HG03135 (cell line): ENCODE data around the gene DRC7.
"Not testable (repeated sequence)": the region's sequence is repeated elsewhere in the genome, so short reads cannot be mapped to it uniquely, and the experiment has no call there.

Experiments
- ATAC-seq: cut with Tn5 transposase; IDR thresholded peaks from one replicate; pipeline ENCODE4 v1.9.1; 2021; ENCODE audit warnings: mild to moderate bottlenecking, moderate library complexity; ENCODE audit not compliant: unreplicated experiment

DRC7 gene

DNA sequence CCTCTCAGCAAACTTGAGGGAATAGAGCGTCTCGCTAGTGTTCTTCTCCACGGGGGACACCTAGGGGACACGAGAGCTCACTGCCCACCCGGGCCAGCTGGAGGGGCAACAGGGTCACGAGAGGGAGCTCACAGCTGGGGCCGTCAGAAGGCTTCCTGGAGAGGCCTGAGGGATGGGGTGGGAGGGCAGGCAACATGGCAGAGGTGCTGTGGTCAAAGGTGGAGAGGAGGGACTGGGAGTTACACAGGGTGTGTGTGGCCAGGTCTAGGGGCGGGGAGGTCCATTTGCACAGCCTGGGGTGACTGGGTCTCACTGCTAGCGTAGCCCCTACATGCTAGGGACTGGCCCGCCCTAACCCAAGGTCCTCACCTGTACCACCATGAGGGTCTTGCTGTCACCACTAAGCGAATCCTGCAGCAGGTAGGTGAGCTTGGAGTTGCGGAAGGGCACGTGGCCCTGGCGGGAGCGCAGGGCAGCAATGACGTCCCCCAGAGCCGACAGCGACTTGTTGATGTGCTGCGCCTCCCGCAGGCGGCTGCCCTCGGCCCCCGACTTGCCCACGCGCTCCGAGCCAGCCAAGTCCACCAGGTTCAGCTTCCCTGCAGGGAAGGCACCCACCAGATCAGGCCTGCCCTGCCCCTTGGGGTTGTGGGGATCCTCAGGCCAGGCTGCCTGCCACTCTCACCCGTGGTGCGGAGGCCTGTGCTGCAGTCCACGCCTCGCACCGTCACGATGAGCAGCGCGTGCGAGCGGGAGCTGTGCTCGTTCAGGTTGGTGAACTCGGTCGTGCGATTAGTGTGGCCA, 66.0 kb downstream of the DRC7 start:
- no peak for ATAC-seq

DNA sequence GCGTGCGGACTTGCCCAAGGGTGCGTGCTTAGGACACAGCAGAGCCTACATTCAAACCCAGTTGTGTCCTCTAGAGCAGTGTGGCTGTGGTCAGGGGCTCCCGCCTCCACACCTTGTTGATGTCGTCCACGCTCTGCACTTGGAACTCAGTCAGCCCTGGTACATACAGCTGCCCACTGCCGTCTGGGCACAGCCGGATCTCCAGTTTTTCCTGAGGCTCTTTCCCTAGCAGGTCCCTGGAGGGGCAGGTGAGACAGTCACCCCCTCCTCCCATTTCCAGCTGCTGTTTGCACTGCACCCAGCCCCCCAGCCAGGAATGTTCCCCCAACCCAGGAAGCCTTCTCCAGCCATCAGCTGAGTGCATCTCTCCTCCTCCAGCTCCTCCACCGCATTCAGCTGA, 66.7 kb downstream of the DRC7 start:
- no peak for ATAC-seq

DNA sequence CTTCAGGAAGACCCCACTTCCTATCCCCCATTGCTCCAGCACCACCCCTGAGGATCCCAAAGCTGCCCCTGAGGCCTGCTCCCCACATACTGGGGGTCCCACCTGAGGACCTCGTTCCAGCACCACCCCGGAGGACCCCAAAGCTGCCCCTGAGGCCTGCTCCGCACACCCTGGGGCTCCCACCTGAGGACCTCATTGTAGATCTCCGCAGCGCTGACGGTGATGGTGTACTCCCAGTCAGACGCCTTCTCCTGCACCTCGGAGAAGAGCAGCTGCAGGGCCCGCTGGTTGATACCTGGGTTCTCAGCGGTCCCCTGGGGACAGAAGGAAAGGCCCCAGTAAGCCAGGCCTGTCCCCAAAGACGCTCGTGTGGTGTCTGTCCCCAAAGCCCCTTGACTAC, 67.4 kb downstream of the DRC7 start:
- no peak for ATAC-seq

DNA sequence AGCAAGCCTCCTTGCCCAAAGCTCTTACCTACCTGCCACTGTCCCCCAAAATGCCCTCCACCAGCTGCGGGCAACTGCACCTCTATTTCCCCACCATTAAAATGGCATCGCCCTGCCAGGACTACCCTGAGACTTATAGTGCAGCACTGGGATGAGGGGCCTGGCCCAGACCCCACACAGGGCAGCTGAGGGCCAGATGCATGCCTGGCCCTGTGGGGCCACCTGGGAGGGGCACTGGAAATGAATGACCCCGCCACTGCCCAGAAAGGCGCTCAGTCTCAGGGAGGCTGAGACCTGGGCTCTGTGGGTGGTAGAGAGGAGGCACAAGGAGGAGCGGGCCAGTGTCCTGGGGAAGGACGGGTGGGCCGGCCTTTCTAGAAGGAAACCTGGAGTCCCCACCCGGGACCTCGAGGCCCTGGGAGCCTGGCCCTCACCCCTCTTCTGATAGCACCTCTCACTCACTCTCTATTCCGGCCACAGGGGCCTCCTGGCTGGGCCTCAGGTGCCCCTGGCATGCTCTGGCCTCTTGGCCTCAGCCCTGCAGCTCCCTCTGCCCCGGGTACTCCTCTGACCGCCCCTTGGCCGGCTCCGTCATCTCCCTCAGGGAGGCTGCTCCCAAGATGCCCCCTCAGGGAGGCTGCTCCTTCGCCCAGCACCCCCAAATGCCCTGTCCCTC, 67.9 kb downstream of the DRC7 start:
- ATAC-seq = no peak

DNA sequence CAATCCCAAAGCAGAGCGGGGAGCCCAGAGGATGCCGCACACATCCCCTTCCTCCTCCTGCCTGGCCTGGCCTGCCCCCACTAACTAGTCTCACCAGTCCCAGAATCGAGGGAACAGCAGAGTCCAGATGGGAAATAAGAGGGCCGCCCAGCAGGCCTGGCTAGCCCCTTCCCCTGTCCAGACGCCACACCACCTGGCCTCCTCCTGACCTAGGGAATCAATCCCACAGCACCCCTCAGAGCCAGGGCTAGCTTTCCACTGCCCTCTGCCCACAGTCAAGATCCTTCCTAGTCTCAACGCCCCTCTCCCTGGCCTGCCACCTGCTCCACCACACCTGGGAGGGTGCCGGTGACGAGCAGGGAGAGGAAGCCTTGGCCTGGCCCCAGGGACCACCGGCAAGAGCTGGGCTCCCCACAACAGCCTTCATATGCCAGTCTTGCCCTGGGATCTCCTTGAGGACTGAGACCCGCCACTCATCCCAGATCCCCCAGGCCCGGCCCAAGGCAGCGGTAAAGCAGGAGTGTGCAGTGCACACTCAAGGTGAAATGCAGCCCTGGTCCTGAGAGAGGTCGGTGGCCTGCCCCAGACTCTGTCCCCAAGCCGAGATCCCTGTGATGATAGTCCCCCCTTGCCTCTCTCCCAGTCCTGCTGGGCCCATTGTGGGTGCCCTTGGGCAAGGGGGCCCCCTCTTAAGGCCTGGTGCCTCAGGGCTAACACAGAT, 68.8 kb downstream of the DRC7 start:
- ATAC-seq = no peak

DNA sequence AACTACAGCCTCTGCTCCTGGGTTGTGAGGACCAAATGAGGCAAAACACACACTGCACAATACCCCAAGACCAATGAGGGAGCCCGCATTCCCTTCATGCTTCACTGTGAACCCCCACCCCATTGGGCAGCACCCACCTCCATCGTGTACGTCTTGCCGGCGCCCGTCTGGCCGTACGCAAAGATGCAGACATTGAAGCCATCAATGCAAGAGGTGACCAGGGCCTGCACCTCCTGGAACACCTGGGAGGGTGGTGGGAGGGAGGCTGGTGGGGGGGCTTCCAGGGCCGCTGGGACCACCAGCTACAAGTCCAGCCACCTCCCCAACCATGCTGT, 69.4 kb downstream of the DRC7 start:
- no peak for ATAC-seq

DNA sequence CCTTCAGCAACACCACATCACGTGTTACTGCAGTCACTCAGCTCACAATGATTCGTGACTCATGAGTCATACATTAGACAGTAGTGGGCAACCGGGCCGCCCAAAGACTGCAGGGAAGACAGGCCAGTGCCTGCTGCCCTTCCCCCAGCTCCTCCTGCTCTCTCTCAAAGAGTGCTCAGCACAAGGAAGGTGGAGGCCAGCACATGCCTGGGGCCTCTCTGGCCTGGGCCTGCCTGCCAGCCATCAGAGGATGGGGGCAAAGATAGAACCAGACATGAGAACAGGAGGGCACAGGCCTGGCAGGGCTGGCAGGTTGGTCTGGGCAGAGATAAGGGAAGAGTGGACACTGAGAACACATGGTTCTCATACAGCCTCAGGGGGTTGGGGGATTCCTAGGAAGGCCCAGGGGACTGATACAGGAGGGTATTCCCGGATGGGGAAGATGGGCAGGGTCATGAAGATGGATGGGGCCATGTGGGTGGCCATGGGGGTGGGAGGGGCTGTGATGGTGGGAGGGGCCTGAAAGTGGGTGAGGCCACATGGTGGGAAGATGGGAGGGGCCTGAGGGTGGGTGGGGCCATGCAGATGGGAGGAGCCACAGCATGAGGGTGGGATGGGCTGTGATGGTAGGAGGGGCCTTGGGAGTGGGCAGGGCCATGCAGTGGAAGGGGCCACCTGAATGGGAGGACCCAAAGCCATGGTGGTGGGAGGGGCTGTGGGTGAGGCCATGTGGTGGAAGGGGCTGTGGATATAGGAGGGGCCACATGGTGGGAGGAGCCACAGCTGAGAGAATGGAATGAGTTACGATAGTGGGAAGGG, 69.9 kb downstream of the DRC7 start:
- no peak for ATAC-seq

DNA sequence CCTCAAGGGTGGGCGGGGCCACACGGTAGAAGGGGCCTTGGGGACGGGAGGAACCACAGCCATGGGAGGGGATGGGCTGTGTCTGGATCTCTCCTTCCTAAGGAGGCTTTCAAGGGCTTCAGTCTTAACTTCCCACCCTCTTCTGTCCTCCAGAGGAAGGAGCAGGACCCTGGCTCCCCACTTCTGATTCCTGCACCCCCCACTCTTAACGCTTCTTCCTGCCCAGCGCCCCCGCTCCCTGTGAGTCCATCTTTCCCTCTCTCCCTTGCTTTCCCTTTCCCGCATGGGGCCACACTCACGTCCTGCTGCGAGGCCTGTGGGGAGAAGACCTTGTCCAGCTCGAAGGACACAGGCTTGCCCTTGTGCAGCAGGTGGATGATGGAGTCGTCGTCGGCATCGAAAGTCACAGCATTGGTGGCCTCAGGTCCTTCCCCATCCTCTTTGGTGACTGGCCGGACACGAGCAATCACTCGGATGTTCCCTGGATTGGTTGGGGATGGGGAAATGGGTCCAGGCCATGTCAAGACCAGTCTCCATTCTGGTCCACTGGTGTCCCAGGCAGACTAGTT, 70.6 kb downstream of the DRC7 start:
- no peak for ATAC-seq

DNA sequence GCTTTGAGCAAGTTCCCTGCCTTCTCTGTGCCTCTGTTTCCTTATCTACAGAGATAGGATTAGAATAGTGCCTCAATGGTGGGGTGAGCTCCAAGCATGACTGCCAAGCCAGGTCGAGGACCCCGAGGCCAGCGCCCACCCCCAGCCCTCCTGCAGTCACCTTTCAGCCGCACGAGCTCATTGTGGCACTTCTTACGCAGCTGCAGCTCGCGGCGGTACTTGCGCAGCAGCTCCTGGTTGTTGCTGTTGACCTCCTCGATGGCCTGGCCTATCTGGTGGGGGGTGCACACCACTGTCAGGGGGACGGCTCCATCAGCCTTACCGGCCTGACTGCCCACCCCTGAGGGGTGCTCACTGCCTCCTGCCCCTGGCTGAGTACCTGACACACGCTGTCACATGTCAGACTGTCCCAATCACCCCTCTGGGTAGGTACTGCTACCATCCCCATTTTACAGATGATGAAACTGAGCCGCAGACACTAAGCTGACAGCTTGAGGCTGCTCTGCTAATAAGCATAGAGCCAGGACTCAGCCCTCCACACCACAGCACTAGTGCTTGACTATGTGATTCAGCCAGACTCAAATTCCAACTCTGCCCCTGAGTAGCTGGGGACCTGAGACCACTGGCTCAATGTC, 72.2 kb downstream of the DRC7 start:
- no peak for ATAC-seq

DNA sequence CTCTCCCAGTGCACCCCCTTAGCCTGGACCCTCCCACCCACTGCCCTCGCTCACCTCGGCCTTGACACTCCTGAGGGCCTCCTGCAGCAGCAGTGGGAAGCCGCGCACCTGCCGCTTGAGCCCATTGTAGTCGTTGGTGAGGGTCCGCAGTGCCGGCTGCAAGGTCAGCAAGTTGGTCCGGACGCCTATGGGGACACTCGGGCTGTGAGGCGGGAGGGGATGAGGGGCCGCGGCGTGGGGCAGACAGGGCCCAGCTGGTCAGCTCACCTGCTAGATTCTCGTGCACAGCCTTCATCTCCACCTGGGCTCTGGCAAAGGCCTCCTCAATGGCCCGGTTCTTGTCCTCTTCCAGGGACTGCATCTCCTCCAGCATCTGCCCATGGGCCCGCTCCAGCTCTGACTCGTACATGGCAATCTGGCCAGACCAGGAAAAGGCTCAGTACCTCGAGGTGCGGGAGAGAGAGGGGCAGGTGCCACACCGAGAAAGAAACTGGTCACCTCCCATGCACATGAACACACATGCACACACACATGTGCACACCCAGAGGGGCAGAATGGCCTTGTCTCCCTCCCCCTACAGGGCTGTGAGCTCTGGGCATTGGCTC, 75.0 kb downstream of the DRC7 start:
- no peak for ATAC-seq

DNA sequence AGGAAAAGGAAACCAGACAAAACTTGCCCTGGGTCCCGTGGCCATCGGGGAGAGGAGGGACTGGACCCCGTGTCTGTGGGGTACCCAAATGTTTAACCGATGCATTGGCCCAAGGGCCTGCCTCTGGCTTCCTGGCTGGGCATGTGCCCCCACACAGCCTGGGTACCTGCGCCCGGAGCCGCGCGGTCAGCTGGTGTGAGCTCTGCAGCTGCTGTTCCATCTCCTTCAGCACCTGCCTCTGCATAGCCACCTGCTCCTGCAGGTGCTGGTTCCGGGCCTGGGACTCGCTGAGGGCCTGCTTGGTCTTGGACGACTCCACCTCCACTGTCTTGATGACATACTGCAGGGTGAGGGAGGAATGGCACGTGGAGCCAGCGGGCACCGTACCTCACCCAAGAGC, 75.8 kb downstream of the DRC7 start:
- no peak for ATAC-seq

DNA sequence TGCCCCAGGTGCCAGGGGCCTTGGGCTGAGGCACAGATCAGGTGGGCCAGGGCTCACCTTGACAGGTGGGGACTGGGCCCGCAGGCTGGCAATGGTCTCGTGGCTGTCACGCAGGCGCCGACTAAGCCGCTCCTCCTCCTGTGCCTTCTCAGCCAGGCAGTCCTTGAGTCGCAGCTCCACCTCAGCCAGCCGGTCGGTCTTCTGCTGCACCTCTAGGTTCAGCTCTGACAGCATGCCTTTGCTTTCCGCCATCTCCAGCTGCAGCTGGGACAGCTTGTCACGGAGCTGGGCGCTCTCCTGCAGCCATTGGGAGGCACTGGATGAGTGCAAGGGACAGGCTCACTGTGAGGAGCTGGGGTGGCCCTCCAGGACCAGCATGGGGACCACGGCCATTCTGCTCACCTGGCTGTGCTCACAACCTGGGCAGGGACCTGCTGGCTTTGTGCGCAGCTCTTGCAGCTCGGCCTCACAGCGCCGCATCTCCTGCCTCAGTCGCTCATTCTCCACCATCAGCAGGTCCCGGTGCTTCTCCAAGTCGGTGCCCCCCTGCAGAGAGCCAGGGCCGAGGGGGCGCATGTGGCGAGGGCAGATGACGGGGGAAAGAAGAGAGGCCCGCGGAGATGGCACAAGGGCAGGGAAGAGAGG, 76.7 kb downstream of the DRC7 start:
- ATAC-seq = no peak

DNA sequence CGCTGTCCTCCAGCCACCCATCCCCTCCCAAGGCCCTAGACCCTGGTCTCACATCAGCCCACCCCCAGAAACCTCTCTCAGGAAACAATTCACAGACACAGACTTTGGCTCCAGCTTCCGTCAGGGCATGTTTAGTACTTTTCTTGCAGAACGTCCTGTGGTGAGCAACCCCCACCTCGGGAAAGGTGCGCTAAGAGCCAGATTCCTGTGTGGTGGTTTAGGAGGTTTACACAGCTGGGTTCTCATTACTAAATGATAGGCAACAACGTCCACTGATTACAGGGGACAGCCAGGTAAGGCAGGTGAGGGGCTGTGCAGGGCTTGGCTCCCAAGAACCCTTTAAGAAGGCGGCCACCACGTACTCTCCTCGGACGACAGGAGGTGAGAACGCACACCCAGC, 78.4 kb downstream of the DRC7 start:
- ATAC-seq = no peak

DNA sequence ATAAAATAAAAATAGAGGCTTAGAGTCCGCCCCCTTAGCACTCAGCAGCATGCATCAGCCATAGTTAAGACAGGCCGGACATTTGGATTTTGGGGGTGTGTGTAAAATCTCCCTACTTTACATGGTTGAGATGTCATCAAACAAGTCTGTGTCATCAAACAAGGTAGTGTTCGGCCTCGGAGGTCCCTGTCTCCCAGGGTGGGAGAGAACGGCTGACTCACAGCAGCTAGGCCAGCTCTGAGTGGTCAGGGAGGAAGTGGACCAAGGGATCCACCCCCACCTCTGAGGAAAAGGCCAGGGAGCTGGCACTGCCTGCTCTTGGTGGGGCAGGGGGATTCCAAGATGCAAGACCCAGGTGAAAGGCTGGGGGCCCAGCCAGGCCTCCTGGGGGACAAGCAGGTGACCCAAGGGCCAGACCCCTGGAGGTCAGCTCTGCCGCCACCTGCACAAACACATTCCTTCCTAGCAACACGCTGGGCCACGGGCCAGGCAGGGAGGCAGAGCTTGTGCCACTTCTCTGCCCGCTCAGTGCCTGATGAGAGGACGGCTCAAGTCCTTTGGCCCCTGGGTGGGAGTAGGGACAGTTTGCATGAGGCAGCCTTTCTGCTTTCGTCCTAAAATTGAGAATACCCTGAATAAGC, 79.2 kb downstream of the DRC7 start:
- no peak for ATAC-seq

DNA sequence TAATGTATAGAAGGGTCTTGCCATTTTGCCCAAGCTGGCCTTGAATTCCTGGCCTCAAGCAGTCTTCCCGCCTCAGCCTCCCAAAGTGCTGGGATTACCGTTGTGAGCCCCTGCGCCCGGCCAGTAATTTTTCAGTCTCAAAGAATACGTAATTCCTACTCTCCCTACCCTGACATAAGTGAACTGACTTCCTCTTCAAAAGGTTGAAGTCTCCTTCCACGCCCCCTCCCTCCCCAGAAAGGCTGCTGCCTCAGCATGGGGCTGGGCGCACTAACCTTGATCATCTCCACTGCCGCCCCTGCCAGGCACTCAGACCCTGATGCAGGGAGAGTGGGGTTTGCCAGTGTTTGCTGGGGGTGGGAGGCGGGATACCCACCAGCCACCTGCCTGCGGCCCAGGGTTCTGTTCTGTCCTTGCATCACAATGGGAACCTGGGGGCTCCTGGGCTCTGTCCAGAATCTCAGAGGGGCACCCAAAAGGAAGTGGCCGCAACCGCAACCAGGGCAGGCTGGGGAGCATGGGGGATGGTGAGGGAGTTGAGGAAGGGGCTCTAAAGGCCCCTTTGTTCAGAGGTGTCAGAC, 80.2 kb downstream of the DRC7 start:
- ATAC-seq = no peak

DNA sequence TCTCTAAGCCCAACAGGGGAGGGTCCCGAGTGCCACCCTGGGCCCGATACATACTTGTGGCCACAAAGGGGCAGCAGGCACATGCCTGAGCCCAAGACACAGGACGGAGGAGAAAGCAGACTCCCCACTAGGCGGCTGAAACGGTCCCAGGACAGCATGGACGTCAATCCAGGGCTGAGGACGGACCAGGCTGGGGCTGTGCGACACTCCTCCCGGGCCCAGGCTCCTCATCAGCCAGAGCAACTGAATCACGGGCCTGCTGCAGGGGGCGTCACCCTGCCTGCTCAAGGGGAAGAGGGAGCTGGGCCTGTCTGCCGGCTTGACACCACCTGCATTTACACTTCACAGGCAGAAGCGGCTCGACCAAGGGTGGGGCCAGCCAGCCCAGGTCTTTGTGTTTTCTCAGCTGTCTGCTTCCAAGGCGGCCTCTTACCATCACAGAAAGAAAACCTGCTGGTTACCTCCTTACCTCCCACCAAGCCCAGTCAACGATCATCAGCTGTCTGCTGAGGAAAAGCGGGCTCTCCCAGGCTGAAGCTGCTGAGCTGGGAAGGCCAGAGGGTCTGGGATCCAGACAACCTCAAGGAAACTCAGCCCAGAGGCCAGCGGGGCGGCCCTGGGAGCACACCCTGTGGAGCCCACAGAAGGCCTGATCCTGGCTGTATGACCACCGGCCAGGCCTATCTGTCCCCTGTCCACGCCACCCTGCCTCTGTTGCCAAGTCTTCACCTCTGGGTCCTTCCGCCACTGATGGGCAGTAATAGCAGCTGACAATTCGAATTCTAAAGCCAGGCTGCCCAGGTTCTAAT, 81.3 kb downstream of the DRC7 start:
- no peak for ATAC-seq

DNA sequence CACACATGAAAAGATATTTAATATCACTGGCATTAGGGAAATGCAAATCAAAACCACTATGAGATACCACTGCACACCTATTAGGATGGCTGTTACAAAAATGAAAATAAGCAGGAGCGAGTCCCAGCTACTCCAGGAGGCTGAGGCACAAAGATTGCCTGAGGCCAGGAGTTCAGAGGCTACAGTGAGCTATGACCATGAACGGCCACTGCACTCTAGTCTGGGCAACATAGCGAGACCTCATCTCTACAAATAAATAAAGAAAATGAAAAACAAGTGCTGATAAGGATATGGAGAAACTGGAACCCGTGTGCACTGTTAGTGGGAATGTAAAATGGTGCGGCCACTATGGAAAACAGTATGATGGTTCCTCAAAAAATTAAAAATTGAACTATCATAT, 84.1 kb downstream of the DRC7 start:
- ATAC-seq = no peak

DNA sequence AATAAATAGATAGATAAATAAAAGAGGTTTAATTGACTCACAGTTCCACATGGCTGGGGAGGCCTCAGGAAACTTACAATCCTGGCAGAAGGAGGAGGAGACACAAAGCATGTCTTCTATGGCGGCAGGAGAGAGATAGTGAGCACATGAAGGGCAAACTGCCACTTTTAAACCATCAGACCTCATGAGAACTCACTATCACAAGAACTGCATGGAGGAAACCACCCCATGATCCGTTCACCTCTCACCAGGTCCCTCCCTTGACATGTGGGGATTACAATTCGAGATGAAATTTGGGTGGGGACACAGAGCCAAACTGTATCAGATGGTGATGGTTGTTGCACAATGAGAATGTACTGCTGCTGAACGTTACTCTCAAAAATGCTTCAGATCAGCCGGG, 85.2 kb downstream of the DRC7 start:
- ATAC-seq = not testable (repeated sequence)
